ENCODE results near the gene ITGA2. TPM values are rescaled to one million over a fixed set of nuclear protein-coding genes. Genes with fewer than 3 reads are reported as not detected.

Gene ITGA2
- total RNA-seq, 1 experiment from 2014 or later: 1.2 TPM

- Histone ChIP-seq H3K4me3 (ENCODE audit: insufficient read depth, low read depth, low read length) (no peak overlapping the region), H3K36me3 (replicated peaks; ENCODE audit: control insufficient read depth, insufficient read depth, low read length) (no peaks in the 10 kb centered on the region; the same call in 1 of the 2 replicates), H3K27me3 (ENCODE audit: control insufficient read depth, insufficient read depth, low read length) (no peaks in the 10 kb centered on the region)
- DNase-seq: no peak
Observed at GRCh38 chr5:53071738-53072137, 82.6 kb downstream of the ITGA2 start.

- H3K27me3 ChIP-seq (ENCODE audit: control insufficient read depth, insufficient read depth, low read length): no peaks in the 10 kb centered on the region
- H3K4me3 ChIP-seq (ENCODE audit: insufficient read depth, low read depth, low read length): no peak overlapping the region
- DNase-seq: no peak
- no peaks in the 10 kb centered on the region; the same call in none of the 2 replicates for H3K36me3 ChIP-seq (replicated peaks; ENCODE audit: control insufficient read depth, insufficient read depth, low read length)
Observed at GRCh38 chr5:53073348-53073747, 84.2 kb downstream of the ITGA2 start.

GRCh38 chr5:53076014-53076583, 86.9 kb downstream of the ITGA2 start:
- Histone ChIP-seq H3K4me3 (ENCODE audit: insufficient read depth, low read depth, low read length) (no peak overlapping the region), H3K36me3 (replicated peaks; ENCODE audit: control insufficient read depth, insufficient read depth, low read length) (no peaks in the 10 kb centered on the region; the same call in none of the 2 replicates), H3K27me3 (ENCODE audit: control insufficient read depth, insufficient read depth, low read length) (no peaks in the 10 kb centered on the region)
- no peak for DNase-seq

DNA sequence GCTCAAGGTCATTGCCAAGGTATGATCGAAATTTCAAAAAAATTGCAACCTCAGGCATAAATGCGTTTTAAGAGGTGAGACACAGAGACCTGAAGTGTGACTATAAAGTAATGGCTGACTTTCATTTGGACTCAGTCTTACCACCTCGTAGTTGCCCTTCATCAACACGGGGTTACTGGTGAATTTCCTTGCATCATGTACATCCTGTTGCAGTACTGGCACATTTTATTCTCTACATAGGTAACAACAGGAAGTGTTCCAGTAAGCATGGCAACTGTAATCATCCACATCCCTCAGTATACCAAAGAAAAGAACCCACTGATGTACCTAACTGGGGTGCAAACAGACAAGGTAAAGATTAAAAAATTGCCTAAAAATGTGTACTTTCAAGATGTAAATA, 91.1 kb downstream of the ITGA2 start:
- Histone ChIP-seq H3K4me3 (ENCODE audit: insufficient read depth, low read depth, low read length) (no peak overlapping the region), H3K36me3 (replicated peaks; ENCODE audit: control insufficient read depth, insufficient read depth, low read length) (no peaks in the 10 kb centered on the region; the same call in 1 of the 2 replicates)

GRCh38 chr5:53083927-53084326, 94.8 kb downstream of the ITGA2 start:
- Histone ChIP-seq H3K27me3 (ENCODE audit: control insufficient read depth, insufficient read depth, low read length) (no peaks in the 10 kb centered on the region), H3K4me3 (ENCODE audit: insufficient read depth, low read depth, low read length) (no peak overlapping the region), H3K36me3 (replicated peaks; ENCODE audit: control insufficient read depth, insufficient read depth, low read length) (no peaks in the 10 kb centered on the region)
- DNase-seq: no peak

More for the DNA sequence above, 91.1 kb downstream of the ITGA2 start:
- no peaks in the 10 kb centered on the region for H3K27me3 ChIP-seq (ENCODE audit: control insufficient read depth, insufficient read depth, low read length)
- no peak for DNase-seq

- no peak for DNase-seq
- no peaks in the 10 kb centered on the region for H3K36me3 ChIP-seq (replicated peaks; ENCODE audit: control insufficient read depth, insufficient read depth, low read length)
- no peak overlapping the region for H3K4me3 ChIP-seq (ENCODE audit: insufficient read depth, low read depth, low read length)
- H3K27me3 ChIP-seq (ENCODE audit: control insufficient read depth, insufficient read depth, low read length): no peaks in the 10 kb centered on the region
Observed at GRCh38 chr5:53084546-53085255, 95.5 kb downstream of the ITGA2 start.

GRCh38 chr5:53087171-53087570, 98.0 kb downstream of the ITGA2 start:
- Histone ChIP-seq H3K4me3 (ENCODE audit: insufficient read depth, low read depth, low read length) (no peak overlapping the region), H3K36me3 (replicated peaks; ENCODE audit: control insufficient read depth, insufficient read depth, low read length) (no peaks in the 10 kb centered on the region), H3K27me3 (ENCODE audit: control insufficient read depth, insufficient read depth, low read length) (no peaks in the 10 kb centered on the region)
- DNase-seq: no peak

GRCh38 chr5:53087621-53088121, 98.5 kb downstream of the ITGA2 start:
- DNase-seq: no peak
- Histone ChIP-seq H3K36me3 (replicated peaks; ENCODE audit: control insufficient read depth, insufficient read depth, low read length) (no peaks in the 10 kb centered on the region), H3K4me3 (ENCODE audit: insufficient read depth, low read depth, low read length) (no peak overlapping the region), H3K27me3 (ENCODE audit: control insufficient read depth, insufficient read depth, low read length) (no peaks in the 10 kb centered on the region)

- no peak for DNase-seq
- Histone ChIP-seq H3K4me3 (ENCODE audit: insufficient read depth, low read depth, low read length) (no peak overlapping the region), H3K27me3 (ENCODE audit: control insufficient read depth, insufficient read depth, low read length) (no peaks in the 10 kb centered on the region), H3K36me3 (replicated peaks; ENCODE audit: control insufficient read depth, insufficient read depth, low read length) (no peaks in the 10 kb centered on the region)
Observed at GRCh38 chr5:53089481-53089991, 100.4 kb downstream of the ITGA2 start.

DNA sequence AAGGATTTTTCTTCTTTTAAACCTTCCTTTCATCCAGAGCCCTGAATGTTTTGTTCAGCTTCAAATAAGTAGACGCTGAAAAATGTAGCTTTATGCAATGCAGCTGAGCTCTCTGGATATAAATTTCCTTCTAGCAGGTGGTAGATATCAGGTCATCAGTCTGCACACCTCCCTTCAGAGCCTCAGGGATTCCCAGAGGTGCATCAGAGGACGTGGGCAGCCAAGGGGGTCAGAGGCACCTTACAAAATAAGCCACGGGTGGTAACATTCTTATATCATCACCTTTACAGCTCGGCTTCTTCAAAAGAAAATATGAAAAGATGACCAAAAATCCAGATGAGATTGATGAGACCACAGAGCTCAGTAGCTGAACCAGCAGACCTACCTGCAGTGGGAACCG, 101.1 kb downstream of the ITGA2 start:
- DNase-seq: no peak
- Histone ChIP-seq H3K36me3 (replicated peaks; ENCODE audit: control insufficient read depth, insufficient read depth, low read length) (no peaks in the 10 kb centered on the region), H3K4me3 (ENCODE audit: insufficient read depth, low read depth, low read length) (no peak overlapping the region), H3K27me3 (ENCODE audit: control insufficient read depth, insufficient read depth, low read length) (no peaks in the 10 kb centered on the region)

DNA sequence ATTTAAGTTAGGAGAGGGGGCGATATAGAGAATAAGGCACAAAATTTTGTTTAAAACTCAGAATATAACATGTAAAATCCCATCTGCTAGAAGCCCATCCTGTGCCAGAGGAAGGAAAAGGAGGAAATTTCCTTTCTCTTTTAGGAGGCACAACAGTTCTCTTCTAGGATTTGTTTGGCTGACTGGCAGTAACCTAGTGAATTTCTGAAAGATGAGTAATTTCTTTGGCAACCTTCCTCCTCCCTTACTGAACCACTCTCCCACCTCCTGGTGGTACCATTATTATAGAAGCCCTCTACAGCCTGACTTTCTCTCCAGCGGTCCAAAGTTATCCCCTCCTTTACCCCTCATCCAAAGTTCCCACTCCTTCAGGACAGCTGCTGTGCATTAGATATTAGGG, 102.1 kb downstream of the ITGA2 start:
- DNase-seq: no peak
- Histone ChIP-seq H3K4me3 (ENCODE audit: insufficient read depth, low read depth, low read length) (no peak overlapping the region), H3K36me3 (replicated peaks; ENCODE audit: control insufficient read depth, insufficient read depth, low read length) (no peaks in the 10 kb centered on the region), H3K27me3 (ENCODE audit: control insufficient read depth, insufficient read depth, low read length) (no peaks in the 10 kb centered on the region)

GRCh38 chr5:53092242-53092641, 103.1 kb downstream of the ITGA2 start:
- Histone ChIP-seq H3K27me3 (ENCODE audit: control insufficient read depth, insufficient read depth, low read length) (no peaks in the 10 kb centered on the region), H3K4me3 (ENCODE audit: insufficient read depth, low read depth, low read length) (no peak overlapping the region), H3K36me3 (replicated peaks; ENCODE audit: control insufficient read depth, insufficient read depth, low read length) (no peaks in the 10 kb centered on the region)
- no peak for DNase-seq

GRCh38 chr5:53095217-53095616, 106.1 kb downstream of the ITGA2 start:
- Histone ChIP-seq H3K27me3 (ENCODE audit: control insufficient read depth, insufficient read depth, low read length) (no peaks in the 10 kb centered on the region), H3K4me3 (ENCODE audit: insufficient read depth, low read depth, low read length) (no peak overlapping the region), H3K36me3 (replicated peaks; ENCODE audit: control insufficient read depth, insufficient read depth, low read length) (no peaks in the 10 kb centered on the region; the same call in 1 of the 2 replicates)
- no peak for DNase-seq

- Histone ChIP-seq H3K27me3 (ENCODE audit: control insufficient read depth, insufficient read depth, low read length) (no peaks in the 10 kb centered on the region), H3K36me3 (replicated peaks; ENCODE audit: control insufficient read depth, insufficient read depth, low read length) (no peaks in the 10 kb centered on the region; the same call in 1 of the 2 replicates), H3K4me3 (ENCODE audit: insufficient read depth, low read depth, low read length) (no peak overlapping the region)
- no peak for DNase-seq
Observed at GRCh38 chr5:53095931-53096525, 106.9 kb downstream of the ITGA2 start.

DNA sequence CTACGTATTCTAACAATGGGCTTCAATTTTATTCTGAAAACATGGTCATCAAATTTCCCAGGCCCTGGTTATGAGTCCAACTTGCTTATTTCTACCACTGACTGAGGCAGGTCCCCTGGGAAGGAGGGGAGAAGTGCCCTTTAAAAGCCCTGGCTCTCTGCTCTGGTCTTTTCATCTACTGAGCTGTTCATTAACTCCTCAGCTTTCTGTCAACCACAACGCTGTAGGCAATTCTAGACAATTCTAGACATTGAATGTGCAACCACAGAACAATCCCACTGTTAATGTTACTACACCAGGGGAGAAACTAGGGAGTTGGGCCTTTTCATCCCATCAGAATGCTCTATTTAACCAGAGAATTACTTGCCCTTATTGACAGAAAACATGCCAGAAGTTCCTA, 110.4 kb downstream of the ITGA2 start:
- H3K36me3 ChIP-seq (replicated peaks; ENCODE audit: control insufficient read depth, insufficient read depth, low read length): no peaks in the 10 kb centered on the region; the same call in none of the 2 replicates
- no peak overlapping the region for H3K4me3 ChIP-seq (ENCODE audit: insufficient read depth, low read depth, low read length)
- no peak for DNase-seq
- H3K27me3 ChIP-seq (ENCODE audit: control insufficient read depth, insufficient read depth, low read length): no peaks in the 10 kb centered on the region
